H1 (cell line): ENCODE results near the gene NEU4.

Source experiments
- EGR1 ChIP-seq: IDR thresholded peaks from 2 replicates; pipeline ENCODE4 v1.6.1; 2011; ENCODE audit warnings: low read depth, low read length, borderline replicate concordance
- EZH2 ChIP-seq: fragments of 200-600 bp; sonication (generic); IDR thresholded peaks from 2 replicates; pipeline ENCODE4 v1.7.1; 2012; ENCODE audit warnings: low read depth, mild to moderate bottlenecking, moderate library complexity, low read length, inconsistent platforms; ENCODE audit not compliant: severe bottlenecking
- POLR2A ChIP-seq, 2 experiments: IDR thresholded peaks; 1 replicate in 1 of 2; 2 replicates in 1 of 2; pipeline ENCODE4 v1.6.1; 2011; ENCODE audit warnings: low read depth in 2 of 2, low read length in 2 of 2, mild to moderate bottlenecking in 2 of 2; ENCODE audit errors: control extremely low read depth in 1 of 2
- POLR2AphosphoS5 ChIP-seq: IDR thresholded peaks from 2 replicates; pipeline ENCODE4 v1.6.1; 2011; ENCODE audit warnings: low read depth, low read length
- RAD21 ChIP-seq, 2 experiments: IDR thresholded peaks in 1 of 2; conservative IDR thresholded peaks in 1 of 2; 2 replicates each; pipeline ENCODE4 v1.6.1; 2011; ENCODE audit warnings: low read depth in 2 of 2, low read length in 2 of 2, improper control_type of control experiment in 1 of 2, inconsistent platforms in 1 of 2, mild to moderate bottlenecking in 1 of 2, moderate library complexity in 1 of 2
- RBBP5 ChIP-seq: IDR thresholded peaks from 2 replicates; pipeline ENCODE4 v1.7.1; 2012; ENCODE audit warnings: low read depth, mild to moderate bottlenecking, inconsistent platforms, low read length, moderate library complexity, borderline replicate concordance
- SIX5 ChIP-seq: IDR thresholded peaks from 2 replicates; pipeline ENCODE4 v1.6.1; 2011; ENCODE audit warnings: mild to moderate bottlenecking, low read depth, low read length
- TCF12 ChIP-seq: IDR thresholded peaks from 2 replicates; pipeline ENCODE4 v1.6.1; 2011; ENCODE audit warnings: low read depth, mild to moderate bottlenecking, low read length
- YY1 ChIP-seq: IDR thresholded peaks from 2 replicates; pipeline ENCODE4 v1.6.1; 2011; ENCODE audit warnings: low read depth, mild to moderate bottlenecking, low read length
- TF ChIP-seq, protein P1 (sequence below), 3 experiments: IDR thresholded peaks; 1 replicate in 2 of 3; 2 replicates in 1 of 3; pipeline versions ENCODE4 v1.5.1 to v1.6.1; 2011; ENCODE audit warnings: low read length in 3 of 3, mild to moderate bottlenecking in 3 of 3, inconsistent platforms in 2 of 3, low read depth in 1 of 3, moderate library complexity in 1 of 3; ENCODE audit not compliant: insufficient read depth in 1 of 3; ENCODE audit errors: control extremely low read depth in 1 of 3

DNA sequence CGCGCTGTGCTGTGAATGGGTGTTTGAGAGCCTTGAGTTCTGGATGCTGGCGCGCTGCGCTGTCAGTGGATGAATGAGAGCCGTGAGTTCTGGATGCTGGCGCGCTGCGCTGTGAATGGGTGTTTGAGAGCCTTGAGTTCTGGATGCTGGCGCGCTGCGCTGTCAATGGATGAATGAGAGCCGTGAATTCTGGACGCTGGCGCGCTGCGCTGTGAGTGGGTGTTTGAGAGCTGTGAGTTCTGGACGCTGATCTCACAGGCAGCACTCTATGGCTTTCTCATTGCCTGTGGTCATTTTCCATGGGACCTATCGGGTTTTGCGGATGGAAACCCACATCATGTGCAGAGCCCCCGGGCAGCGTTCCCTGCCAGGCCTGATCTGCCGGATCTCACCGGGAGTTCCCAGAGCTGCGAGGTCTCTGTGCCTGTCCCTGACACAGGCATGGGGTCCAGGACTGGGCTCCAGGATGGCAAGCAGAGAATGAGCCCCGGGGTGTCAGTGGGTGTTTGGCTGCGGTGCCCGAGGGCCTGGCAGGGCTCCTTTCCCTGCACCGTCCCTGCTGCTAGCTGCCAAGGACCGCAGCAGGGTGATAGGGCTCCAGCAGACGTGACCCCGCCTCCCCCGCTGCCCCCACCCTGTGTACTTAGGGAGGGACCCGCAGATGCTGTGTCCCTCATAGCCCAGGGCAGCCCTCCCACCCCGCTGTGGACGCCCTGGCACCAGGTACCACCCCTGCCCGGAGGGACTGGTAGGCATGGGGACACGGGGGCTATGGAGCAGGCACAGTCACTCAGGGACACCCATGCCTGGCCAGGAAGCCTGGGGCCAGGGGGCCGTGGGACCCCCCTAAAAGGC is 40.0 kb downstream of the NEU4 start:
- TF ChIP-seq, protein P1, sequence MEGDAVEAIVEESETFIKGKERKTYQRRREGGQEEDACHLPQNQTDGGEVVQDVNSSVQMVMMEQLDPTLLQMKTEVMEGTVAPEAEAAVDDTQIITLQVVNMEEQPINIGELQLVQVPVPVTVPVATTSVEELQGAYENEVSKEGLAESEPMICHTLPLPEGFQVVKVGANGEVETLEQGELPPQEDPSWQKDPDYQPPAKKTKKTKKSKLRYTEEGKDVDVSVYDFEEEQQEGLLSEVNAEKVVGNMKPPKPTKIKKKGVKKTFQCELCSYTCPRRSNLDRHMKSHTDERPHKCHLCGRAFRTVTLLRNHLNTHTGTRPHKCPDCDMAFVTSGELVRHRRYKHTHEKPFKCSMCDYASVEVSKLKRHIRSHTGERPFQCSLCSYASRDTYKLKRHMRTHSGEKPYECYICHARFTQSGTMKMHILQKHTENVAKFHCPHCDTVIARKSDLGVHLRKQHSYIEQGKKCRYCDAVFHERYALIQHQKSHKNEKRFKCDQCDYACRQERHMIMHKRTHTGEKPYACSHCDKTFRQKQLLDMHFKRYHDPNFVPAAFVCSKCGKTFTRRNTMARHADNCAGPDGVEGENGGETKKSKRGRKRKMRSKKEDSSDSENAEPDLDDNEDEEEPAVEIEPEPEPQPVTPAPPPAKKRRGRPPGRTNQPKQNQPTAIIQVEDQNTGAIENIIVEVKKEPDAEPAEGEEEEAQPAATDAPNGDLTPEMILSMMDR (IDR thresholded peaks at IDR 0.05; ENCODE audit: control extremely low read depth in 1 of 3, insufficient read depth in 1 of 3, low read depth in 1 of 3, low read length in 3 of 3), result no peak
- TF ChIP-seq POLR2A (IDR thresholded peaks at IDR 0.05; ENCODE audit: control extremely low read depth in 1 of 2, low read depth in 2 of 2, low read length in 2 of 2) (no peak), POLR2AphosphoS5 (no peak), EGR1 (no peak), EZH2 (no peak), YY1 (no peak), SIX5 (no peak), RAD21 (IDR thresholded peaks at IDR 0.05 in 1 of 2, conservative IDR thresholded peaks at IDR 0.05 in 1 of 2; ENCODE audit: low read depth in 2 of 2, low read length in 2 of 2) (no peak), RBBP5 (no peak), TCF12 (no peak)
